ENCODE results near the gene SYVN1.

Gene SYVN1

GRCh38 chr11:65111744-65112545, 22.4 kb downstream of the SYVN1 start, which contains the start of gene TM7SF2:
TSS of gene TM7SF2 (plus strand) at chr11:65111872. CDS start at chr11:65112016, 144 bp downstream.
- DNase-seq (ENCODE audit: low read depth, low spot score) = peak; percentile 93
- in situ Hi-C loops (cut with HindIII; ENCODE audit: low sequenced_read_pairs) = no loop called here
- TF ChIP-seq CTCF (IDR thresholded peaks at IDR 0.05; ENCODE audit: low read depth, low read length) = no peak
- peak within 1 kb of the TSS; percentile 54 for H3K4me3 ChIP-seq (ENCODE audit: low read depth, low read length)

- DNase-seq (ENCODE audit: low read depth, low spot score) = no peak
- no peak for TF ChIP-seq CTCF (IDR thresholded peaks at IDR 0.05; ENCODE audit: low read depth, low read length)
- in situ Hi-C loops (cut with HindIII; ENCODE audit: low sequenced_read_pairs) = no loop called here
- H3K4me3 ChIP-seq (ENCODE audit: low read depth, low read length) = no peak overlapping the region
These were observed 23.1 kb downstream of the SYVN1 start for GRCh38 chr11:65111159-65111743.

GRCh38 chr11:65110354-65110861, 23.9 kb downstream of the SYVN1 start:
- DNase-seq (ENCODE audit: low read depth, low spot score) = peak; percentile 78
- no peak overlapping the region for H3K4me3 ChIP-seq (ENCODE audit: low read depth, low read length)
- peak; percentile 98 for TF ChIP-seq CTCF (IDR thresholded peaks at IDR 0.05; ENCODE audit: low read depth, low read length)
- in situ Hi-C loops (cut with HindIII; ENCODE audit: low sequenced_read_pairs) = no loop called here

- no peak for TF ChIP-seq CTCF (IDR thresholded peaks at IDR 0.05; ENCODE audit: low read depth, low read length)
- H3K4me3 ChIP-seq (ENCODE audit: low read depth, low read length) = no peak overlapping the region
- DNase-seq (ENCODE audit: low read depth, low spot score) = no peak
- in situ Hi-C loops (cut with HindIII; ENCODE audit: low sequenced_read_pairs) = no loop called here
These were observed 24.8 kb downstream of the SYVN1 start for GRCh38 chr11:65109231-65110198.

- DNase-seq (ENCODE audit: low read depth, low spot score) = no peak
- H3K4me3 ChIP-seq (ENCODE audit: low read depth, low read length) = no peak overlapping the region
- no peak for TF ChIP-seq CTCF (IDR thresholded peaks at IDR 0.05; ENCODE audit: low read depth, low read length)
- in situ Hi-C loops (cut with HindIII; ENCODE audit: low sequenced_read_pairs) = no loop called here
These were observed 25.7 kb downstream of the SYVN1 start for GRCh38 chr11:65108469-65109123.

Measured in astrocyte of the spinal cord (primary cell).